Left renal cortex interstitium (tissue), 4 donors: ENCODE measurements around the gene RSPO1. TPM values are rescaled to one million over a fixed set of nuclear protein-coding genes. Genes with fewer than 3 reads are reported as not detected.
"Not testable (repeated sequence)": the region's sequence is repeated elsewhere in the genome, so short reads cannot be mapped to it uniquely, and the experiment has no call there.

Experiments
- DNase-seq, 4 donors: peaks; one replicate each; pipeline ENCODE4 v3.0.0-alpha.2; 2013; ENCODE audit warnings: low read depth in 4 of 4, low spot score in 2 of 4, missing footprints in 1 of 4
- polyA plus RNA-seq, 4 donors: library from polyadenylated mRNA; unstranded; fragments of 120-200 nt; gene quantifications; one replicate each; pipeline ENCODE4 v1.2.1, GENCODE V29; 2013; ENCODE audit not compliant: insufficient read length in 4 of 4

RSPO1 gene
- polyA plus RNA-seq, 4 donors: 4.6 to 7.9 (median 7.2) TPM

GRCh38 chr1:37622131-37622530 lies 12.6 kb downstream of the RSPO1 start:
- DNase-seq: no peak

- no peak for DNase-seq
These were observed 13.3 kb downstream of the RSPO1 start for GRCh38 chr1:37621326-37621870.

DNA sequence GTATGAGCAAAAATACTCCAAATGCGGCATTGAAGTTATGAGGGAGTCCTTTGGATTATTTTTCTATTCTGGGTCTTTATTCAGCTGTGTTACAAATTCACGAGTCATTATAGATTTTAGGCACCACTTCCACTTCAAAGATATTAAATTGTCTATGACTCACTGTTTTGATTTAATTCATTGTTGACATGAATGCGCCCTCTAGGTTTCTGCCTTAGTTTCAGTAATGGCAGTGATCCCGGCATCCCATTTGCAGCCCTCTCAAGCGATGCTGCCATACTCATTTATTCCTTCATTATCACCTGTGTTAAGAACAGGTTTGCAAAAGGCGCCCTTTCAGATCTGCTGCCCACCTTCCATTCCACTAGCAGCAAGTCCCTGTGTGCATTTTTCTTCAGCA lies 14.0 kb downstream of the RSPO1 start:
- no peak for DNase-seq

GRCh38 chr1:37616330-37616729 lies 18.4 kb downstream of the RSPO1 start:
- no peak for DNase-seq

DNA sequence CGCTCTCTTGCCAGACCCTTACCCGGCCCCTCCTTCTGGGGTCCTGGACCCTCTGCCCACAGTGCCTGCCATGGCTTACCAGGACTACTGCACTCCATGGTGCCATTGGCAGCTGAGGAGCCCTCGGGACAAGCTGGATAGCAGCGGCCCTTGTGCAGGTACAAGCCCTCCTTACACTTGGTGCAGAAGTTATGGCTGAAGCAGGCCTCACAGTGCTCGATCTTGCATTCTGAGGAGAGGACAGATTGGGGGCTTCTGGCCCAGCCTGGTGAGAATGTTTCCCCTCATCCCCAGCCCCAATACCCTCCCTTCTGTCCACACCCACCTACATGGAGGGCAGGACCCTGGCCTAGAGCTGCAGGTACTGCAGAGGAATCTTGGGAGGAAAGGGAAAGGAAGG lies 20.6 kb downstream of the RSPO1 start:
- no peak for DNase-seq

GRCh38 chr1:37612186-37612585 lies 22.5 kb downstream of the RSPO1 start:
- DNase-seq: no peak

GRCh38 chr1:37609994-37610393 lies 24.7 kb downstream of the RSPO1 start:
- no peak for DNase-seq

DNA sequence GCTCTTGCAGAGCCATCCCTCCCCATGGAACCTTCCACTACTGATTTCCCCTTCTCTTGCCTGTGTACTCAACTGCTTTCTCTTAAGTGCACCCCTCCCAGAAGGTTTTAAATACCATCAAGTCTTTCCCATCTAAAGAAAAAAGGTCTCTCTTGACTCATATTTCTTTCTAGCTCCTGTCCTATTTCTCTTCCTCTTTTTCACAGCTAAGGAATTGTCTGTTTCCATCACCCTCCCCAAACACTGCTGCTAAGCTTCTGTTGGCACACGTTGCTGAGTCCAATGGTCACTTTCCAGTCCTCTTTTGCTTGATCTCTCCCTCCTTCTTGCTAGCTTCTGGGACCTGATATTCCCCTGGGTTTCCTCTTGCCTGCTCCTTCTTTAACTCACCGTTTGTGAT lies 25.7 kb downstream of the RSPO1 start:
- DNase-seq: no peak

DNA sequence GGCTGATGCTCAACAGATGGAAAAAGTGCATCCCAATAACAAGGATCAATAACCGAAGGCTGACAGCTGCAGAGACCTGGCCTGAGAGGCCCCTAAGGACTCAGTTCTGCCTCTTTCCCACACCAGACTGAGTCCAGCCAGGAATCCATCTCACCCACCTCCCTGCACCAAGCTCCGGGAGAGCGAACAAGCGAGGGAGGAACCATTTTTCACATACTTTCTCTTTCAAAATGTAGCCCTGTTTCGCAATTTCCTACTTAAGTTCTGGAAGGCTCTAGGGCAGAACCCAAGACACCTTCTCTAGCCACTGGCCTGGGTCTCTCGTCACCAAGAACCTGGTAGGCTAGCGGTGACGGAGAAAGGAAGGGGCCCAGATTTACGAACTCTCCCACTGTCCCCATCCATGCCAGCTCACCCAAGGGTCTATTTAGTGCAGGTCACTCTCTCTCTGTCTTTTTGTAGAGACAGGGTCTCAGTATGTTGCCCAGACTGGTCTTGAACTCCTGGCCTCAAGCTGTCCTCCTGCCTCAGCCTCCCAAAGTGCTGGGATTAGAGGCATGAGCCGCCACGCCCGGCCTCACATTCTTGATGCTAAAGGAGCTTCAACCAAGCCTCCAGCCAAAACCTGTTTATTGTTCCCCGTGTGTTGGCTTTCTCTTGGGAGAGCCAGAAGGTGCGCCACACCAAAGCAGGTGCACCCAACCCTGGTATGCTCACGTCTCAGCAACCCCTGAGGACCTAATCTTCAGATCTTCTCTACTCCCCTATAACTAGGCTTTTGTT lies 28.0 kb downstream of the RSPO1 start:
- no peak for DNase-seq

GRCh38 chr1:37605806-37606474 lies 28.8 kb downstream of the RSPO1 start:
- DNase-seq: no peak

DNA sequence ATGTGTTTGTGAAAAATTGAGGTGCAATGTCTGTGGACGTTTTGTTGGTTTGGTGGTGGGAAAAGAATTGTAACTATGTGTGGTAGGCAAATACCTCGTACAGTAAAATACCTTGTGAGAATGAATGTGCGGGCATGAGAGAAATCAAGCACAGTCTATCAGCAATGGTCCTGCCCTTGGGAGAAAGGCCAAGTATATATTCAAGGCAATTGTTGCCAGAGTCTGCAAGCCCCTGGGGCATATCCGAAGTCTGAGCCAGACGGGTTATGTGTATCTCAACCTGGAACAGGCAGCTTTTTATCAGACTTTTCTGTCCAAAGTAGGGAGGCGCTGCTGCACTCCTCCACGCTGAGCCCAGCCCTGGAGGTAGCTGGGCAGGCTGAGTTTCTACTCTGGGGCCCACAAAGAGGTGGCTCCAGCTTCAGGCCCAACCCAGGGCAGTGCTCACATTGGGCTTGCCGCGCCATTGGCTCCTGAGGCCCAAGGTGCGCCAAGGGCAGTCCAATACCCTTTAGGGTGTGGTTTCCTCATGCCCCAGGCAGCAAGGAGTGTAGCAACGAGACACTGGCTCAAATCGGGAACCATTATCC lies 29.5 kb downstream of the RSPO1 start:
- DNase-seq: no peak

DNA sequence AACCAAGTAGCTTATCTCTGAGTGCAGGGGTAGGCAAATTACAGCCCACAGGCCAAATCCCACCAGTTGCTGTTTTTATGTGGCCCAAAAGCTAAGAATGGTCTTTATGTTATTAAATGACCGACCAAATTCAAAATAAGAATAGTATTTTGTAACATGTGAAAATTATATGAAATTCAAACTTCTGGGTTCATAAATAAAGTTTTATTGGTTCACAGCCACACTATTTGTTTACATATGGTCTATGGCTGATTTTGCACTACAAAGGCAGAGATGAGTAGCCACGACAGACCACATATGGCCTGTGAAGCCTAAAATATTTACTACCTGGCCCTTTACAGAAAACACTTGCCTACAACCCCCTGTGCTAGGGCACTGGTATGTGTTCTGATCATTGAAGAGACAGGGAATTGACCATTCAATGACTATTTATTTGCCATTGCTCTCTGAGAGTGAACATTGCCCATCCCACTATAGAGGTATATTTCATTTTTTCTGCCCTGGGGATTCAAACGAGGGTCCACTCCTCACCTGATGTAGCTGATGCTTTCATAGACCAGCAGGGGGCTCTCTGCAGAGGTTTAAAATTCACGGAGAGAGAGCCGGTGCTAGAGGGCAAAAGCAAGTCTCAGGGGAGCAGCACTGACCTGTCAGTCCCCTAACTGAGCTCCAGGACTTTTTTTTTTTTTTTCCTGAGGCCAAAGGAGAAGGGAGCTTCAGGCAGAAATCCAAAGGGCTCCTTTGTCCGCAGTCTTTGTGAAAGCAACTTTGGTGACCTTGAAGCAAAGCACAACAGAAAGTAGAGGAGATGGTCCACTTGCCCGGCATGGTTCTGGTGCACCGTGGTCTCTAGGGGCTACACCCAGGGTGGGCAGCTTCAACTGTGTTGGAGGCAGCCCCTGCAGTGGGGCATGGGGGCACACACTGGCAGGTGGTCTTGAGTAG lies 31.7 kb downstream of the RSPO1 start:
- DNase-seq: no peak

DNA sequence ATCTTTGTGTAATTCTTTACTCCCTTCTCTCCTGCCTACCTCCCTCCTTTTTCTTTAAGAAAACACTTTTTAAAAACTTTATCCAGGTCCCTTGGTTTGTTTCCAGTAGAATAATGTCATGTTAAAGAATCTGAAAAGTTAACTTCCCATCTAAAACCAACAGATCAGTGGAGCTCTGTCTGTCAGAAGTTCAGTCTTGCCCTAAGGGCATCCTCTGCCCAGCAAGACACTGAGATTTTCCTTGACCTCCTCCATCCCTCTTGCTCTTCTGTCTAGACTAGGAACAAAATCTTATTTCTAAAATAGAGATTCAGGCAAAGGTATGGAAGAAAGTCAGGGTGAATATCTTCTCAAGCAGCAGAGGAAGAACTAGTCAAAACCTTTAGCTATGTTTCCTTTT lies 33.3 kb downstream of the RSPO1 start:
- no peak for DNase-seq

DNA sequence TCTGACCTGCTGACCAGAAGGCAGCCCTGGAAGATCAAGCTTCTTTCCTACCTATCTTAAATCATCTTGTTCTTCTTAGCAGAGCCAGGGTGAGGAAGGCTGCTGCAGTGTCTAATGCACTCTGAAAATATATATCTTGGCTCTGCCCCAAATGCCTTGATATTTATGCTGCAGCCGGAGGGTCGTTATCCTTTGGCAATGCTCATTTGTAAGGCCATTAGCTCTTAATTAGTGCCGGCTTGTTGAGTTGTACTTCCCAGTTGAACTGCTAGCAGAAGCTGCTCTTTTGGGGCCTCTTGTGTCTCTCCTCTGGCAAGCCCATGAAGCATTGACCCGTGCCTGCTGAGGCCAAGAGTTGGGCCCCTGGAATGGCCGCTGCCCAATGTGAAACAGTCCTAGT lies 34.8 kb downstream of the RSPO1 start:
- DNase-seq: no peak

GRCh38 chr1:37596182-37596667 lies 38.5 kb downstream of the RSPO1 start:
- no peak for DNase-seq

- peak; percentile 88 to 96 (median 90) for DNase-seq
These were observed 39.1 kb downstream of the RSPO1 start, which contains the start of gene GNL2 for GRCh38 chr1:37595440-37596181. TSS of gene GNL2 (minus strand) at chr1:37595937. CDS start at chr1:37595822, 115 bp downstream.

GRCh38 chr1:37593726-37594125 lies 41.0 kb downstream of the RSPO1 start:
- DNase-seq: no peak

DNA sequence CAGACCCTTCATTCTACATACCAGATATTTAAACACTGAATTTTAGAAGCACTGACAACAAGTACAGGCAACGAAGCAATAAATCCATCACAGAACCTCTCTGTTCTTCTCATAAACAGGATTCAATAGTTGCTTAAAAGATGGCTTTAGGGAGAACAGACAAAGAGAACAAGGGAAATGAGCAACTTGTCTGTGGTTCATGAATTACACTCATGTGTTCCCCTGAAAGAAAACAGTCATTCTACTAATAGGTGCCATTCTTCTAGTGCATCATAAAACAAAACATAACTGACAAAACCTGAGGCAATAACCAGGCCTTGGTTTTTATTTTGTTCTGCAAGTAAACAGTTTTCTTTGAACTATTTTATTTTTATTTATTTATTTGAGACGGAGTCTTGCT lies 45.8 kb downstream of the RSPO1 start:
- no peak for DNase-seq

- not testable (repeated sequence) for DNase-seq
These were observed 50.1 kb downstream of the RSPO1 start for GRCh38 chr1:37584544-37584943.
